K562 (cell line): ENCODE data around the gene FUCA2.

Experiments used
- CCAR2 ChIP-seq: fragments of 200-400 bp; formaldehyde crosslinking; IDR thresholded peaks from 2 replicates; pipeline ENCODE4 v1.6.1; 2017; ENCODE audit warnings: mild to moderate bottlenecking, low read depth, low read length
- CTCF ChIP-seq, 3 experiments: IDR thresholded peaks in 2 of 3; conservative IDR thresholded peaks in 1 of 3; 2 replicates each; pipeline ENCODE4 v1.5.1; 2011 to 2012; ENCODE audit warnings: low read length in 3 of 3, mild to moderate bottlenecking in 3 of 3, control low read depth in 2 of 3, improper control_type of control experiment in 1 of 3, inconsistent platforms in 1 of 3, low read depth in 1 of 3, mixed read lengths in 1 of 3, moderate library complexity in 1 of 3; ENCODE audit not compliant: insufficient read depth in 2 of 3
- ESRRA ChIP-seq: fragments of 450-650 bp; IDR thresholded peaks from 2 replicates; pipeline ENCODE4 v1.6.1; 2014; ENCODE audit warnings: low read depth, mild to moderate bottlenecking, moderate library complexity, borderline replicate concordance
- FOS ChIP-seq: IDR thresholded peaks from 3 replicates; pipeline ENCODE4 v1.6.1; 2011; ENCODE audit not compliant: insufficient read length; ENCODE audit errors: extremely low read depth
- NFIX ChIP-seq: fragments of 250-450 bp; sonication (Bioruptor Pico); IDR thresholded peaks from 2 replicates; pipeline ENCODE4 v1.4.0; 2020; ENCODE audit warnings: low read depth, mild to moderate bottlenecking, moderate library complexity
- POLR2AphosphoS5 ChIP-seq: IDR thresholded peaks from 2 replicates; pipeline ENCODE4 v1.6.1; 2011; ENCODE audit warnings: mild to moderate bottlenecking, low read depth, low read length, moderate library complexity; ENCODE audit not compliant: control insufficient read depth, insufficient read depth
- RFX5 ChIP-seq: IDR thresholded peaks from 2 replicates; pipeline ENCODE4 v1.6.1; 2011; ENCODE audit warnings: low read depth, mild to moderate bottlenecking, improper control_type of control experiment, low read length
- ZNF121 ChIP-seq: sonication (generic); formaldehyde crosslinking; conservative IDR thresholded peaks from 2 replicates; pipeline ENCODE4 v1.8.0; 2022; ENCODE audit warnings: missing genetic modification reagents
- ZNF311 ChIP-seq: fragments of 250-450 bp; sonication (Bioruptor Pico); IDR thresholded peaks from 2 replicates; pipeline ENCODE4 v1.4.0; 2020; ENCODE audit warnings: mild to moderate bottlenecking, moderate library complexity
- ZNF79 ChIP-seq: fragments of 250-450 bp; sonication (Bioruptor Pico); IDR thresholded peaks from 2 replicates; pipeline ENCODE4 v1.4.0; 2020; ENCODE audit warnings: low read depth, mild to moderate bottlenecking, moderate library complexity

- TF ChIP-seq RFX5, result no peak
- TF ChIP-seq POLR2AphosphoS5, result no peak
- no peak for TF ChIP-seq ZNF121 (CRISPR knock-in tag)
- no peak for TF ChIP-seq ZNF311
- TF ChIP-seq ESRRA, result 0 out of 2 replicates have a peak, but pooled peaks have one; percentile 17
- TF ChIP-seq NFIX, result no peak
- no peak for TF ChIP-seq ZNF79 (CRISPR knock-in tag)
- no peak for TF ChIP-seq FOS
- no peak for TF ChIP-seq CTCF (IDR thresholded peaks at IDR 0.05 in 2 of 3, conservative IDR thresholded peaks at IDR 0.05 in 1 of 3; ENCODE audit: insufficient read depth in 2 of 3, low read depth in 1 of 3, low read length in 3 of 3)
- TF ChIP-seq CCAR2, result no peak
Measured at GRCh38 chr6:143555071-143555492, 43.6 kb upstream of the FUCA2 start.
